NCI-H526 (cell line): ENCODE data around the gene HAUS5.
"Not testable (repeated sequence)": the region's sequence is repeated elsewhere in the genome, so short reads cannot be mapped to it uniquely, and the experiment has no call there.

ENCODE experiments used
- DNase-seq, 2 experiments: peaks; one replicate each; lab custom pipeline; 2025; lab: John Stamatoyannopoulos, UW

HAUS5 gene

DNA sequence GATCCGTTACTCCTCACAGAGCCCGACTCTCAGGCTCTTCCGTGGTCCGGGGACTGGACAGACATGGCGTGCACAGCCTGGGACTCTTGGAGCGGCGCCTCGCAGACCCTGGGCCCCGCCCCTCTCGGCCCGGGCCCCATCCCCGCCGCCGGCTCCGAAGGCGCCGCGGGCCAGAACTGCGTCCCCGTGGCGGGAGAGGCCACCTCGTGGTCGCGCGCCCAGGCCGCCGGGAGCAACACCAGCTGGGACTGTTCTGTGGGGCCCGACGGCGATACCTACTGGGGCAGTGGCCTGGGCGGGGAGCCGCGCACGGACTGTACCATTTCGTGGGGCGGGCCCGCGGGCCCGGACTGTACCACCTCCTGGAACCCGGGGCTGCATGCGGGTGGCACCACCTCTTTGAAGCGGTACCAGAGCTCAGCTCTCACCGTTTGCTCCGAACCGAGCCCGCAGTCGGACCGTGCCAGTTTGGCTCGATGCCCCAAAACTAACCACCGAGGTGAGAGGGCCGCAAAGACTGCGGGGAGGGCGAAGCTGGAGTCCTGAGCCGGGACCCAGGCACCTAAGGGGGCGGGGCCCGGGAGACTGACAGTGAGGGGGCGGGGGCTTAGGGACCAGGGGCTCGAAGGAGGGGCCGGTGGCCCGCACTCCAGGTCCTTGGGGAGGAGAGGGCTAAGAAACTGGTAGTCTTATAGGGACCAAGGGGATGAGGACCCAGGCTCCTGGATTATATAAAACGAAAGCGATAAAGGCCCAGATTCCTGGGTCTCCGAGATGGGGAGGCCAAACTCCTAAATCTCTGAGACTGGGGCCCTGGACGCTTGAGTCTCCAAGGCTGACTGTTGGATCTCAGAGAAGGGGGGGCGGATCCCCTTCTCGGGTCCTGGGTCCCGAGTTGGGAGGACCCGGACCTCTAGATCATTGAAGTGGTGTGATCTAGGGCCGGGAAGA, 31.0 kb downstream of the HAUS5 start:
- DNase-seq, result peak; percentile 84 to 97

DNA sequence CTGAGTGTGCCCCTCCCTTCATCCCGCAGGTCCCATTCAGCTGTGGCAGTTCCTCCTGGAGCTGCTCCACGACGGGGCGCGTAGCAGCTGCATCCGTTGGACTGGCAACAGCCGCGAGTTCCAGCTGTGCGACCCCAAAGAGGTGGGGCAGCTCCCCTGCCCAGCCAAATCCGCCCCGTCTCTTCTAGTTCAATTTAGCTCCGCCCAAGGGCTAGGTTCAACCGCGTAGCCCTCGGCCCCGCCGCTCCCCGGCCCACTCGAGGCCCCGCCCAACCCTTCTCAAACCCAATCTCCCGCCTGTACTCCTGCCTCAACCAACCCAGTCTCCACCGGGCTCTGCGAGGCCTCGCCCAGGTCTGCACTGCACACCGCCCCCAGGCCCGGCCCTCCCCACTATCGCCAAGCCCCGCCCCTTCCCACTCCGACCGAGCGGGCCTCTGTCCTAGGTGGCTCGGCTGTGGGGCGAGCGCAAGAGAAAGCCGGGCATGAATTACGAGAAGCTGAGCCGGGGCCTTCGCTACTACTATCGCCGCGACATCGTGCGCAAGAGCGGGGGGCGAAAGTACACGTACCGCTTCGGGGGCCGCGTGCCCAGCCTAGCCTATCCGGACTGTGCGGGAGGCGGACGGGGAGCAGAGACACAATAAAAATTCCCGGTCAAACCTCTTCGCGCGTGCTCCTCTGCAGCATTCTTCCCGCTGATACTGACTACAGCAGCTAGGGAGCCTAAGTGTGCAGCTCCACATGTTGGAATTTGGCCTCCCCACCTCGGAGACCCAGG, 31.9 kb downstream of the HAUS5 start:
- peak; percentile 96 to 99 for DNase-seq

DNA sequence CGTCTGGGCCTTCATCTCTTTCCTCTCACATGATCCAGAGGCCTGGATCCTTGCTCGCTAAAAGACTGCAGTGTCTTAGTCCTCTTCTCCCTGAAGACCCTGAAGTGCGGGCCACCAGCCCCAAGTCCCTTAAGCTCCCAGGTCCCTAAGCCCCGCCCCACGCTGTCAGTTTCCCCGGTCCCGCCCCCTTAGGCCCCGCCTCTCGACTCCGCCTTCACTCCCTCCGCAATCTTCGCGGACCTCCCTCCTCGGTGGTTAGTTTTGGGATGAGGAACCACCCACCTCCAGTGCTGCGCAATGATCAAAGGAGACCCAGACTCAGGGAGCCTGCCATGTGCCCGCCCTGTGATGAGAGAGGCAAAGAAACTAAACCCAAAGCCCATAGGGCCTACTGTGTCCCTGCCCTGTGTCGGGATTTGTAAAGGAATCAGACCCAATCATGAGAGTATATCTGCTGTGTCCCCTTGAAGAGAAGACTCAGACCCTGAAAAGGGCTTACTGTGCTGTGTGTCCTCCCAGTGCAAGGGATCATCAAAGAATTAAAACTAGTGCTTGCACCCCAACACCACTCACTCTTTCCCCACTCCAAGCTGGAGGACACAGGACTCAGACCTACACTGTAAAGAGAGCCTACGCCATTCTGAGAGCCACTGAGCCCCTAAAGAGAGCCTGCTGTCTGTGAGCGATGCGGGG, 32.6 kb downstream of the HAUS5 start:
- DNase-seq, result peak; percentile 80 to 93

GRCh38 chr19:35645680-35646511, 33.4 kb downstream of the HAUS5 start:
- DNase-seq, result no peak

DNA sequence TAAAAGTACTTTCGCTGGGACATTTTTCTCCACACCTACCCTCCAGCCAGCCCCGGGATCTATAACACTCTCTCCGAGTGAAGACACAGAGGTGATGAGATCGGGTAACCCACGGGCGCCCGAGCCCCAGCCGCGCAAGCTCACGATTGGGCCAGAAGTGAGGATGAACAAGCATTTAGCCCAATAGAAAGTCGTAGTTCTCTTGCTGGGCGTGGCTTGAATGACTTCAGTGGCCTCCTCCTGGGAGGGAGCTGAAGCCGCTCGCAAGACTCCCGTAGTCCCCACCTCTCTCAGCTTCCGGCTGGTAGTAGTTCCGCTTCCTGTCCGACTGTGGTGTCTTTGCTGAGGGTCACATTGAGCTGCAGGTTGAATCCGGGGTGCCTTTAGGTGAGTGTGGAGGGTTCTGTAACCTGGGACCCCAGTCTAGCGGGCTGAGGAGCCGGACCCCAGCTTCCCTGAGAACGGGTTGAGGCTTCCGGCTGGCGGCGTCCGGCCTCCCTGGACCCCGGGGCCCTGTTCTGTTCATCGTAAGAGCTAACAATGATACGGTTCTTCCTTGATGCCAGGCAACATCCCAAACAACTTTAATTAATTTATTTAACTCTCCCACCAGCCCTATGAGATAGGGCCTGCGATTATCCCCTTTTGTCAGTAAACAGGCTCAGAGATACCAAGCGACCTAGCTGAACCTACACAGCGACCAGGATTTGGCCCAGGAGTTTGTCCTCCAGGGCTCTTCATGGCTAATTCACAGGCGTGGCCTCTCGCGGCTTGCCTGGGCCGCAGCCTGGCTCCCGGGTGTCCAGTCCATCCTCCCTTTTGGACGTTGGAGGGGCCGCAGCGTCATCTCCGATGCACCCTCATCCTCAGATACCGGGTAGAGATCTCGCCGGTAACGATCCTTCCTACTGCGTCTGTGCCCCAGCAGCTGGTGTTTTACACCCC, 35.8 kb downstream of the HAUS5 start, which contains the start of gene COX6B1:
Gene COX6B1, plus strand, starts transcription at position 307 of the 945 bp plus-strand sequence. CDS start 2,921 bp downstream, outside the sequence.
- peak; percentile 99 to 100 for DNase-seq

GRCh38 chr19:35650581-35650980, 38.0 kb downstream of the HAUS5 start:
- no peak for DNase-seq

DNA sequence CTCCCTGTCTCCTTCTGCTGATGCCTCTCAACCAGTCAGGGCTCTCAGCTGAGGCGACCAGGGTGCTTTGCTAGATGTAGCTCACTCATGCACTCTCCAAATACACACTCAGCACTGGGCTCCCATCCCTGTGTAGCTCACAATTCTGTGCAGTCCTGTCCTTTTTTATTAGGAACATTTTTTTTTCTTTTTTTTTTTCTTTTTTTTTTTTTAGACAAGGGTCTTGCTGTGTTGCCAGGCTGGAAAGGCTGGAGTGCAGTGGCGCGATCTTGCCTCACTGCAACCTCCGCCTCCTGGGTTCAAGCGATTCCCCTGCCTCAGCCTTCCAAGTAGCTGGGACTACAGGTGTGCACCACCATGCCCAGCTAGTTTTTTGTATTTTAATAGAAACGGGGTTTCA, 42.3 kb downstream of the HAUS5 start:
- DNase-seq, result not testable (repeated sequence)

DNA sequence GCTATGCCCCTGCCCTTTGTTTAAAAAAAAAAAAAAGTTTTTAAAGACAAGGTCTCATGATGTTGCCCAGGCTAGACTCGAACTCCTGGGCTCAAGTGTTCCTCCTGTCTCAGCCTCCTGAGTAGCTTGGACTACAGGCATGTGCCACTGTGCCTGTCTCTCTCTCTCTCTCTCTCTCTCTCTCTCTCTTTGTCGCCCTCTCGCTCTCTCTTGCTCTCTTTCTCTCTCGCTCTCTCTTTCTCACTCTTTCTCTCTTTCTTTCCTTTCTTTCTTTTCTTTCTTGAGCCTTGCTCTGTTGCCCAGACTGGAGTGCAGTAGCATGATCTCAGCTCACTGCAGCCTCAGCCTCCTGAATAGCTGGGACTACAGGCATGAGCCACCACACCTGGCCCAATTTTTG, 43.1 kb downstream of the HAUS5 start:
- no peak for DNase-seq

DNA sequence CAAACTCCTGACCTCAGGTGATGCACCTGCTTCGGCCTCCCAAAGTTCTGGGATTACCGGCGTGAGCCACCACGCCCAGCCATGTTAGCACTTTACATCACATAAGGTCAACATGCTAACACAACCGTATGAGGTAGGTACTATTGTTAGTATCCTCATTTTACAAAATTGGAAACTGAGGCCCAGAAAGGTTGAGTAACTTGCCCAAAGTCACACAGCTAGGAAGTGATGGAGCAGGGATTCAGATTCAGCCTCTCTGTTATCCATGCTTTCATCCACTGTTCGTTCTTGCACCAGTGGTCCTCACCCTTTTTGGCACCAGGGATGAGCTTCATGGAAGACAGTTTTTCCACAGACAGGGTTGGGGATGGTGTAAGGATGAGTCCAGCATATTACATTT, 44.2 kb downstream of the HAUS5 start:
- no peak for DNase-seq

GRCh38 chr19:35657904-35658700, 45.6 kb downstream of the HAUS5 start:
- DNase-seq, result no peak

DNA sequence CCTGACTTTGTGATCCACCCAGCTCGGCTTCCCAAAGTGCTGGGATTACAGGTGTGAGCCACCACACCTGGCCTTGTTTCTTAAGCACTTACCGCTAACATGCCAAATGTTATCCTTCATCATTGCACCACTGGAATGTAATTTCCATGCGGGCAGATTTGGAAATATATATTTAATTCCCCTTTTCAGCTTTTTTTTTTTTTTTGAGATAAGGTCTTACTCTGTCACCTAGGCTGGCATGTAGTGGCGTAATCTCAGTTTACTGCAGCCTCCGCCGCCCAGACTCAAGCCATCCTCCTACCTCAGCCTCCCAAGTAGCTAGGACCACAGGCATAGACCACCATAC, 49.4 kb downstream of the HAUS5 start:
- DNase-seq, result no peak

GRCh38 chr19:35663981-35664380, 51.4 kb downstream of the HAUS5 start:
- DNase-seq, result no peak

DNA sequence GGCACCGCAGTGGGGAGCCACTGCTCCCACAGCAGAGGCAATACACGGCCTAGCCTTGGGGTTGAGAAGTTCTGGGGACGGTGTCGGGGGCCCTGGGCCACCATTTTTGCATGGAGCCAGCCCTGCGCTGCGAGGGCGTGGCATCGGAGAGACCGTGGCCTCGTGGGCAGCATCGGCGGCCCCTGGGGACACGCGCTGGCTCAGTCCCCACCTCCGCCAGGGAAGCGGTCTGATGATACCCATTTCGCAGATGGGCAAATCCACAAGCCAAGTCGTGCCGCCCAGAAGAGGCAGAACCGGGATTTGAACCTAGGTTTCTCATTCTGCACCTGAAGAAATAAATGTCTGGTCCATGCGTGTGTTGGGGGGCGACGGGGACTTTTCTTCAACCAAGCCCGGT, 52.6 kb downstream of the HAUS5 start:
- no peak for DNase-seq

DNA sequence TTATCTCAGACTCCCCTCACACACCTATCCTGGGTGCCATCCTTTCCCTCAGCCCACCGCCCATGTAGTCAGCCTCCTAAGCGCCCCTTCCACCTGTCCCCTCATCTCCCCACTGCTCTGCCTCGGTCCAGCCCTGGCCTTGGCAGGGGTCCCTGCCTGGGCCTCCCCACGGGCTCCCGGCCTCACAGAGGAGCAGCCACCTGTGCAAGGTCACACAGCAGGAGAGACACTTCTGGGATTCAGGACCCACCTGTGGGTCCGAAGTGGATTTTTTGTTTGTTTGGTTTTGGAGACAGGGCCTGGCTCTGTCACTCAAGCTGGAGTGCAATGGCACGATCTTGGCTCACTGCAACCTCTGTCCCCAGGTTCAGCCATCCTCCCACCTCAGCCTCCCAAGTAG, 53.1 kb downstream of the HAUS5 start:
- DNase-seq, result no peak

DNA sequence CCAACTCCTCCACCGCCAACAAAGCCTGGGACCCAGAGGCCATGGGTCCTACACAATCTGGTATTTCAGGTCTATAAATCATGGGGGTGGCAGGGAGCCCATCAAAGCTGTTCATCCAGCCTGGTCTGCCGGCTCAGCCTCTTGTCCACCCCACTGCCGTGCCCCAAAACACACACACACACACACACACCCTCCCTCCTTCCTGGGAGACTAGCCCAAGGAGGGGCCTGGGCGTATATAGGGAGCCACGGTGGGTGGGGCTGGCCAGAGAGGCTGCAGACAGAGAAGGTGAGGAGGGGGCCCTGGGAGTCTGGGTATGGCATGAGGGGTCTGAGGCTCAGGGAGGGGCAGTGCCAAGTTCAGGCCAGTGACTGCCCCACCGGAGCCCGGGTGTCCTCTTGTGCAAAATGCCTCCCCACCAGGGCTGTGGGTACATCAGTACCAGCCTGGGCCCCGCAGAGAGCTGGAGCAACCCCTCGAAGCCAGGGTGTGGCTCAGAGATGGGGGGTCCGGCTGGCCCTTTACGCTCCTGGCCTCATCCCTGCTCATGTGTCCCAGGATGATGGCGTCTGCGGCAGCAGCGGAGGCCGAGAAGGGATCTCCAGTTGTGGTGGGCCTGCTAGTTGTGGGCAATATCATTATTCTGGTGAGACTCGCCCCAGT, 53.8 kb downstream of the HAUS5 start, which contains the start of gene UPK1A:
Gene UPK1A, plus strand, starts transcription at position 267 of the 663 bp plus-strand sequence. Its CDS starts 296 bp downstream, at position 563.
- no peak for DNase-seq

- no peak for DNase-seq
Measured at GRCh38 chr19:35669566-35669965, 57.0 kb downstream of the HAUS5 start.

DNA sequence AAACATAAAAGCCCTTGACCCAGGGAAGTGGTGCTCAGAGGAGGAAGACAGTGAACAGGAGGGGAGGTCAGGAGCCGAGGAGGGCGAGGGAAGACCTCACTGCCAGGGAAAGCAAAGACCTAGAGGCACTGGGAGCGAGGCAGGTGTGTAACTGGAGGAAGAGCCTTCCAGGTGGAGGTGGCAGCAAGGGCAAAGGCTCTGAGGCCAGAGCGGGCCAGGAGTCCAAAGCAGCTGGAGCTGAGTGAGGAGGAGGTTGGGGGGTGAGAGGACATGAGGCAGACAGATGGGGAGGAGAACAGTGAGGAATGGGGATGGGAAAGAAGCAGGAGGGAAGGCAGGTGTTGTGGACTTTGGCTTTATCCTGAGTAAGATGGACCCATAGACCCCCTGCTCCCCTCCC, 57.4 kb downstream of the HAUS5 start:
- DNase-seq, result no peak

DNA sequence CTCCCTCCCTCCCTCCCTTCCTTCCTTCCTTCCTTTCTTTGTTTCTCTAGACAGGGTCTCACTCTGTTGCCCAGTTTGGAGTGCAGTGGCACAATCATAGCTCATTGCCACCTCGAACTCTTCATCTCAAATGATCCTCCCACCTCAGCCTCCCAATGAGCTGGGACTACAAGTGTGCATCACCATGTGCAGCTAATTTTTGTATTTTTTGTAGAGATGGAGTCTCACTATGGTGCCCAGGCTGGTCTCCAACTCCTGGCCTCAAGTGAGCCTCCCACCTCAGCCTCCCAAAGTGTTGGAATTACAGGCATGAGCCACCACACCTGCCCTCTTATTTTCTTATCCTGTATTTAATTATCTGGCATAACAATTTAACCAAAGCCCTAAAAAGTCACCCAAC, 58.2 kb downstream of the HAUS5 start:
- DNase-seq, result no peak

DNA sequence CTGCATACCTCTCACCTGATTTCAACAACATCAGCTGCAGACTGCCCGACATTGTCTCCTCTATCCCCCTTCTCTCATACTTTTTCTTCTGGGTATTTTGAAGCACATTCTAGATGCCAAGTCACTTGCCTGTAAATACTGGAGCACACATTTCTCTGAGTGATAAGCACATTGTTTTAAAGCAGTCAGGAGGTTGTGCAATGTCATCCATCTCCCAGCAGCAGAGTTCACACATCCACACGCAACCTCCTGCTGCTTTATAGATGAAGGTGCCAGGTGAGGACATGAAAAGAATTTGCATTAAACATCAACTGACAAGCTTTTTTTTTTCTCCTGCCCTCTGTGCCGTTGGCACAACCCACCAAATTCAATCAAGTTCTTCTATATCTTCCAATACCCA, 59.3 kb downstream of the HAUS5 start:
- DNase-seq, result peak; percentile 87 to 88
